VCaP (cell line): ENCODE data around the gene PRR7.

Experiments
- H3K27ac ChIP-seq: fragments of 450-650 bp; 2 replicates; pipeline ENCODE4 v1.5.1; 2017
- TF ChIP-seq, protein P1 (sequence below): fragments of 450-650 bp; conservative IDR thresholded peaks from 2 replicates; pipeline ENCODE4 v1.5.1; 2017; ENCODE audit warnings: mild to moderate bottlenecking, moderate library complexity

PRR7 gene

DNA sequence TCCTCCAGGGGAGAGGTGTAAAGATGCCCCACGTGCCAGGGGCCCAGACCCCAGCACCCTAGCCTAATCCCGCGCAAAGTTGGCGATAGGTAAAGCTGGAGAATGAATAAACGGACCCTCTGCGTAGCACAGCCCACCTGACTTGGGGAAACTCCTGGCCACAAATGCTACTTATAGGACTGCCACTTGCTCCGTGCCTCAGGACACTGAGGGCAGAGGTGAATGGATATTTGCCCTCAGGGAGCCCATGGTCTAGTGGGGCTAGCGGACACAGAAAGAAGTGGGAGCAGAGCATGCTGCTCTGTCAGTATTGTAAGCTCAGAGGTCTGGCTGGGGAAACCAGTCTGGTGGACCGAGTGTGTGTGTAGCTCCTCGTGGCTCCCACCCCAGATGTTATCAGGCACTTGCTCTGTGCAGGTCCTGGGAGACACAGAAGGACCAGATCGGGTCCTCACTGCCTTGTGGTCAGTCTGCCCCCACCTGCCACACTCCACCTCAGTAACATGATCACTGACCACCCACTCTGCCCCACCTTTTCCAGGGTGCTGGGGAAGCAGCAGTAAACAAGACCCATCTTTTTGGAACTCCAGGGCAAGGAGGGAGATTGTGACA is 19.3 kb upstream of the PRR7 start:
- H3K27ac ChIP-seq = peak overlapping the region; percentile 95
- TF ChIP-seq, protein P1, sequence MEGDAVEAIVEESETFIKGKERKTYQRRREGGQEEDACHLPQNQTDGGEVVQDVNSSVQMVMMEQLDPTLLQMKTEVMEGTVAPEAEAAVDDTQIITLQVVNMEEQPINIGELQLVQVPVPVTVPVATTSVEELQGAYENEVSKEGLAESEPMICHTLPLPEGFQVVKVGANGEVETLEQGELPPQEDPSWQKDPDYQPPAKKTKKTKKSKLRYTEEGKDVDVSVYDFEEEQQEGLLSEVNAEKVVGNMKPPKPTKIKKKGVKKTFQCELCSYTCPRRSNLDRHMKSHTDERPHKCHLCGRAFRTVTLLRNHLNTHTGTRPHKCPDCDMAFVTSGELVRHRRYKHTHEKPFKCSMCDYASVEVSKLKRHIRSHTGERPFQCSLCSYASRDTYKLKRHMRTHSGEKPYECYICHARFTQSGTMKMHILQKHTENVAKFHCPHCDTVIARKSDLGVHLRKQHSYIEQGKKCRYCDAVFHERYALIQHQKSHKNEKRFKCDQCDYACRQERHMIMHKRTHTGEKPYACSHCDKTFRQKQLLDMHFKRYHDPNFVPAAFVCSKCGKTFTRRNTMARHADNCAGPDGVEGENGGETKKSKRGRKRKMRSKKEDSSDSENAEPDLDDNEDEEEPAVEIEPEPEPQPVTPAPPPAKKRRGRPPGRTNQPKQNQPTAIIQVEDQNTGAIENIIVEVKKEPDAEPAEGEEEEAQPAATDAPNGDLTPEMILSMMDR = no peak

DNA sequence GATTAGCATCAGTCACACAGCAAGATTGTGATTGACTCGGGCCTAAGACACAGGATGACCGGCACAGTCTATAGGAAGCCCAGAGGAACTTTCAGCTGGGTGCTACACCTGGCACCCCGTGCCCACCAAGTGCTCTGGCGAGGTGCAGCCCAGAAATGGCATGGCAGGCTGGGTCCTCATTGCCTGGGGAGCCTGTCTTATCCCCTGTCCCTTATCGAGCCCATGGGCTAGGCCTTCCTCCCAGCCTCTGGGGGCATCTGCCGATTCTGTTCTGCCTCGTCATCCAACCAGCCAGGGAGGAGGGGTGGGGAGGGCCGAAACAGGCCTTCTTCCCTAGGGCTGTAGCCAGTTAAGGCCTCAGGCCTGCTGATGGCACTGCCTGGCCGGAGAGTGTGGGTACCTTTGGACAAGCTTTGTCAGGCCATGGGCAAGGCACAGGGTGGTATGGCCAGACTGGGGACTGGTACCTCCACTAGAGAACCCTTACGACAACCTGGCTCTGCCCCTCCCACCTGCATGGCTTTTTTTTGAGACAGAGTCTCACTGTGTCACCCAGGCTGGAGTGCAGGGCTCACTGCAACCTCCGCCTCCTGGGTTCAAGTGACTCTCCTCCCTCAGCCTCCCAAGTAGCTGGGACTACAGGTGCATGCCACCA is 18.6 kb upstream of the PRR7 start:
- TF ChIP-seq, protein P1 = no peak

DNA sequence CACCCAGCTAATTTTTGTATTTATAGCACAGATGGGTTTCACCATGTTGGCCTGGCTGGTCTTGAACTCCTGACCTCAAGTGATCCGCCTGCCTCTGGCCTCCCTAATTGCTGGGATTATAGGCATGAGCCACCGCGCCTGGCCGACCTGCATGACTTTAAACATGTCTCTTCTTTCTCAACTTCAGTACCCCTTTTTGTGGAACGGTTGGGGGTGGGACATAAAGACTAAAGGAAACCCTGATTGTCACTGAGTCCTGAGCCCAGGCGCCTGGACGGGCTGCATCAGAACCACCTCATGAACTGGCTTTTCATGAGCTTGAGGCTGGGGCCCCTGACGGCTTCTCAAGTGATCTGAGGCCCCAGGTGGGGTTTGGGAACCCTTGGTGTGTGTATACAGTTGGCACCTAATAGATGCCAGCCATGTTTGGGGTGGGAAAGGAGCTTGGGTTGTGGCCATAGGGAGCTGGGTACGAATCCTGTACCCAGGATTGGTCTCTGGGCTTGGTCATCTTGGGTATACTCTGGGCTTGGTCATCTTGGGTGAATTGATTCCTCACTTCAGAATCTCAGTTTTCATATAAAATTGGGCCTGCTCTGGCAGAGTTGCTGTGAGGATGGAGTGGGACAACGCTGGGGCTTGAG is 17.9 kb upstream of the PRR7 start:
- H3K27ac ChIP-seq = peak overlapping the region; percentile 95; the same call in 1 of the 2 replicates
- TF ChIP-seq, protein P1 = no peak

More for the DNA sequence above, 18.6 kb upstream of the PRR7 start:
- H3K27ac ChIP-seq = peak overlapping the region; percentile 95

DNA sequence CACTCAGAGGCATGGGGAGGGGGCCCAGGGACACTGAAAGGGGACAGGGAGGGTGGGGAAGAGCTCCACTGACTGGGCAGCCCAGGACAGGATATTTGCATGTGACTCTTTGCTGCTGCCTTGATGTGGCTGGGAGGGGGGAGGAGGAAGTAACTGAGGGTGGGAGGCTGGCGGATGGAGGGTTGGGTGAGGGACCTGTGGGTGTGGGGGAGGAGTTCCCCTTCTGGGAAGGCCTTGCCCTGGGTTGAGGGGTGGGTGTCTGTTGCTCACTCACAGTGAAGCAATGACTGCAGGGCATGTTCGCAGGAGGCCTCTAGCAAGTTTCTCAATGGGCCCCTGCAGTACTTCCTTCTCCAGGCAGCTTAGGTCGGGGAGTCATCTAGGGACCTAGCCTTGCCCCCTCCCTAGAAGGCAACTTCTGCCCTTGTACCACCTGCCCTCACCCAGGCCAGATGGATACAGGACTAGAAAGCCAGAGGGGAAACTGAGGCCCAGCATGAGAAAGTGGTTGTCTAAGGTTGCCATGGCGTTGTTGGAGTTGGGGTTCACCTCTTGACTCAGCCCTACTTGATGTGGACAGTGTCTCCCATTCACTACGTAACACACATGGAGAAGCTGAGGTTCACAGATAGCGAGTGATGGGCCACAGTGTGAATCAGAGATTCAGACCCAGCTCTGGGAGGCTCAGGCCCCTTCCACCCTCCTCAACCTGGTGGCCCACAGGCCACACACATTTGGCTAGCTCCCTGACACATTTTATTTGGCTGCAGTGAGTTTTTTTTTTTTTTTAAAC is 17.2 kb upstream of the PRR7 start:
- peak overlapping the region; percentile 95; the same call in 1 of the 2 replicates for H3K27ac ChIP-seq

DNA sequence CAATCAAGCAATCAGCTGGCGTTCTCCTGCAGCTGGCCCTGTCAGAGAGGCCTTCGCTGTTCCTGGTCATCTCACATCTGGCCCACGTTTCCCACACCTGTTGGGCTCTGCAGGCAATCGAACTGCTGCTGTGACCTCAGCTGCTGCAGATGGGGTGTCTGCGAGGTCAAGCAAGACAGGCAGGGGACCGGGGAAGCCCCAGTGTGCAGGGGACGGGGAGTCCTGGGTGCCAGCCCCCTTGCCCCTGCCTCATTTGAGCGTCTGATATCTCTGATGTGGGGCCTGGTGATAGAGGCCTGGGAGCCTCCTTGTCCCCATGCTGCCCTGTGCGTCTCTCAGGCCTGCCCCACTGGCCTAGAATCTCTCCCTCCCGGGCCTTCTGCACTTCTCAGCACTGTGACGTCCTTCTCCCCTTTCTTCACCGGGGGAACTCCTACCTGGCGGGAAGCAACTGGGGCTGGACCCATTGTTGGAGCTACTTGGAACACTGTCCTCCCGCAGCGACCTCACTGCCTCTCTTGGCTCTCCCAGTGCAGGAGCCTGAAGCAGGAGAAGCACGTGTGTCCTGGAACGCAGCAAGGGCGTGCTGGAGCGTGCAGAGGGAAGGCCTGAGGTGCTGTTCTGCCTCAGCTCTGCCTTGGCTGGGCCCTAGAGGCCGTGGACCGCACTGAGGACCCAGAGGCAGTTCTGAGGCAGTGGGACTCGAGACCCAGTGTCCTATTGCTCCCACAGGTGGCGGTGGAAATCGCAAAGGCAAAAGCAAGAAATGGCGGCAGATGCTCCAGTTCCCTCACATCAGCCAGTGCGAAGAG is 16.3 kb upstream of the PRR7 start:
- H3K27ac ChIP-seq = peak overlapping the region; percentile 95; the same call in 1 of the 2 replicates
- TF ChIP-seq, protein P1 = no peak

More for the DNA sequence above, 17.2 kb upstream of the PRR7 start:
- TF ChIP-seq, protein P1 = no peak

DNA sequence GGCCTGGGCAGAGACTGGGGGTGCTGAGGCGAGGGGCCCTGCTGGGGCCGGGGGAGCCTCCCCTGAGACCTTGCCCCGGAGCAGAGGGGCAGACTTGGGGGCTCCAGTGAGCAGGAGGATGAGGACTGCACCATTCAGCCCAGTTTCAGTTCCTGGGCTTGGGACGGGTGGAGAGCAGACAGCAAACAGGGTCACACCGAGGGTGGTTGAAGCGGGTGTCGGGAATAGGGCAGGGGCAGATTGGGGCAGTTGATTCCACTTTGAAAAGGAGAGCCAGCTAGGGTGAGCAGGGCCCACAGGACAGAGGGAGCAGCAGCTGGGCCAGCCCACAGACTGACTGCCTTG is 15.7 kb upstream of the PRR7 start:
- H3K27ac ChIP-seq = peak overlapping the region; percentile 11; the same call in 1 of the 2 replicates
- TF ChIP-seq, protein P1 = no peak
